OCI-LY1 (cell line): ENCODE measurements around the gene MAD1L1.

Source experiments
- EZH2 ChIP-seq: fragments of 200-600 bp; sonication (generic), shearing (Covaris generic); IDR thresholded peaks from 2 replicates; pipeline ENCODE4 v1.8.0; 2017; ENCODE audit warnings: borderline replicate concordance, mixed run types, mild to moderate bottlenecking, antibody characterized with exemption, low read length, moderate library complexity, mixed read lengths
- TF ChIP-seq, protein P1 (sequence below): fragments of 200-600 bp; sonication (generic), shearing (Covaris generic); IDR thresholded peaks from 2 replicates; pipeline ENCODE4 v1.5.1; 2017; ENCODE audit warnings: mild to moderate bottlenecking, antibody characterized with exemption, low read length, moderate library complexity, mixed read lengths

DNA sequence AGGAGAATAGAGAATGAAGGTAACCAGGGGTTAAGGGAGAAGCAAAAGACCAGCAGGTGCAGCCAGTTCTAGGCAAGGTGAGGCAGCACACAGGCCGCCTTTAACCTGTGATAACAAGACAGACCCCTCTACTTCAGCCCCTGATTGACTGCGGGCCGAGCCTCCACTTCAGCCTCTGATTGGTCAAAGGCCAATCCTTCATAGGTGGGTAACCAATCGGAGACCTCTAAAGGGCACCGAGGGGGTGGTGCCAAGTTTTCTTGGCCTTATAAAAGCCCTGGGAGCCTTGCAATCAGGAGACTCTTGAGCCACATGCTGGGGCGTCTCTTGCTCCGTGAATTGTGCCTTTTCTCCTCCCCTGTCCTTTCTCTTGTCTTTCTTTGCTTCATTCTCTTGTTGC is 463.9 kb downstream of the MAD1L1 start:
- TF ChIP-seq, protein P1, sequence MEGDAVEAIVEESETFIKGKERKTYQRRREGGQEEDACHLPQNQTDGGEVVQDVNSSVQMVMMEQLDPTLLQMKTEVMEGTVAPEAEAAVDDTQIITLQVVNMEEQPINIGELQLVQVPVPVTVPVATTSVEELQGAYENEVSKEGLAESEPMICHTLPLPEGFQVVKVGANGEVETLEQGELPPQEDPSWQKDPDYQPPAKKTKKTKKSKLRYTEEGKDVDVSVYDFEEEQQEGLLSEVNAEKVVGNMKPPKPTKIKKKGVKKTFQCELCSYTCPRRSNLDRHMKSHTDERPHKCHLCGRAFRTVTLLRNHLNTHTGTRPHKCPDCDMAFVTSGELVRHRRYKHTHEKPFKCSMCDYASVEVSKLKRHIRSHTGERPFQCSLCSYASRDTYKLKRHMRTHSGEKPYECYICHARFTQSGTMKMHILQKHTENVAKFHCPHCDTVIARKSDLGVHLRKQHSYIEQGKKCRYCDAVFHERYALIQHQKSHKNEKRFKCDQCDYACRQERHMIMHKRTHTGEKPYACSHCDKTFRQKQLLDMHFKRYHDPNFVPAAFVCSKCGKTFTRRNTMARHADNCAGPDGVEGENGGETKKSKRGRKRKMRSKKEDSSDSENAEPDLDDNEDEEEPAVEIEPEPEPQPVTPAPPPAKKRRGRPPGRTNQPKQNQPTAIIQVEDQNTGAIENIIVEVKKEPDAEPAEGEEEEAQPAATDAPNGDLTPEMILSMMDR = no peak
- no peak for TF ChIP-seq EZH2
